Measurements from ENCODE around the gene ALPK3.

ALPK3 gene

DNA sequence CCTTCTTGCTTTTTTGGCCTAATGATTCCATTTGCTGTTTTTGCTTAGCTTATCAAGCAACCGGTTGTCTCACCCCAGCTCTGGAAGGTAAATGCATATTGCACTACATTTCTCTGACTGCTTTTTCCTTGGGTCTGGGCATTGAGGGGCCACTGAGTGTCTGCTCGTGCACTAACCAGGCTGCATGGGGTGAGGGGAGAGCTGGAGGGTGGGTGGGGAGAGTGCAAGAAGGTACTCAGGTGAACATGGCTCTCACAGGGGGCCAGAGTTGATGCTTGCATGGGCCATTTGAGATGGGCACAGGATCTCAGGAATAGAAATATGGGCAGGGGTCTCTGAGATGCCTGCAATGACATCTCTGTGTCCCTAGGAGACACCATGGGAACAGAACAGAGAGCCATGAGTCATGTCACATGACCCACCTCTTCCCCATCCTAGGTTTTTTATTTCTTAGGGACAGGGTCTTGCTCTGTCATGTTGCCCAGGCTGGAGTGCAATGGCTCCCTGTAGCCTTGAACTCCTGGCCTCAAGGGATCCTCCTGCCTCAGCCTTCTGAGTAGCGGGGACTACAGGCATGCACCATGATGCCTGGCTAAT, 6.2 kb downstream of the ALPK3 start:
- H3K9me3 ChIP-seq (ENCODE audit: control insufficient read depth, low read length), result no peaks in the 10 kb centered on the region
- peaks cover 45% of the 10 kb centered on the region for H3K4me1 ChIP-seq (ENCODE audit: control insufficient read depth, insufficient read depth, low read length, poor library complexity, severe bottlenecking)
- peaks cover 76% of the 10 kb centered on the region for H3K36me3 ChIP-seq (ENCODE audit: control insufficient read depth, insufficient read depth, low read length)
- WGBS, 2 experiments (ENCODE audit: insufficient coverage in 2 of 2), result 90 to 100% methylated on average over 2 to 3 of the region's 3 CpGs
- H3K4me3 ChIP-seq (ENCODE audit: extremely low read depth, insufficient read depth, low read length, poor library complexity, severe bottlenecking), result no peak overlapping the region
- no peak overlapping the region for H3K27ac ChIP-seq (ENCODE audit: low read depth, low read length, severe bottlenecking)

DNA sequence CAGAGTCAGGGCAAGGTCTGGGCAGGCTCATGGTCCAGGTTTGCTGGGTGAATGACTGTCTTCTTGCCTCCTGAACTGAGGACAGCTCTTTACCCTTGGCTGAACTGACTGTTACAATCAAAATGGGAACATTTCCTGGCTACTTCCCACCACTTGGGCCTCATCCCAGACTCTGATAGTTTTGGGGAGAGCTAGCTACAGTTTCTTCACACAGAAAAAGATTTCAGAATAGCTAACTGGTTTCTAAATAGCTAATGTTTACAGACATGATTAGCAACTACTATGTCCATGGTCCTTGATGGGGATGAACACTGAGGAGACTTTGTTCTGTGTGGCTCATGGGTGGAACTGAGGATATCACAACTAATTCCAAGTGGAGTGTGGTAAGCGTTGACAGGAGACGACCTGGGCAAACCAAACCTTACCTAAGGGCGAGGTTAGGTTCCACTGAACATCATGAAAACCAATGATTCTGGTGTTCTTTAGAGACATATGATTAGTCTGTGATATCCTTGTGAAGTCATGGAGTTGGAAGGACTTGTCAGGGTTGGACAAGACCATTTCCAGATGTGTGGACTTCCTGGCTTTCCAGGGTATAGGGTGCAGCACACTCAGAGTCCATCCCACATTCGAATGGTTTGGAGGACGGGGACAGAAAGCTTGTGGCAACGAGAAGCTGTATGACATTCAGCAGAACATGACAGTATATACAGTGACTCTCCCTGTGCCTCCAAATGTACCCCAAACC, 7.3 kb downstream of the ALPK3 start:
- H3K36me3 ChIP-seq (ENCODE audit: control insufficient read depth, insufficient read depth, low read length), result peaks cover 87% of the 10 kb centered on the region
- no peak overlapping the region for H3K27ac ChIP-seq (ENCODE audit: low read depth, low read length, severe bottlenecking)
- WGBS, 2 experiments (ENCODE audit: insufficient coverage in 2 of 2), result 94 to 97% methylated on average over 5 to 6 of the region's 6 CpGs
- peaks cover 40% of the 10 kb centered on the region for H3K4me1 ChIP-seq (ENCODE audit: control insufficient read depth, insufficient read depth, low read length, poor library complexity, severe bottlenecking)
- H3K4me3 ChIP-seq (ENCODE audit: extremely low read depth, insufficient read depth, low read length, poor library complexity, severe bottlenecking), result no peak overlapping the region
- H3K9me3 ChIP-seq (ENCODE audit: control insufficient read depth, low read length), result no peaks in the 10 kb centered on the region

DNA sequence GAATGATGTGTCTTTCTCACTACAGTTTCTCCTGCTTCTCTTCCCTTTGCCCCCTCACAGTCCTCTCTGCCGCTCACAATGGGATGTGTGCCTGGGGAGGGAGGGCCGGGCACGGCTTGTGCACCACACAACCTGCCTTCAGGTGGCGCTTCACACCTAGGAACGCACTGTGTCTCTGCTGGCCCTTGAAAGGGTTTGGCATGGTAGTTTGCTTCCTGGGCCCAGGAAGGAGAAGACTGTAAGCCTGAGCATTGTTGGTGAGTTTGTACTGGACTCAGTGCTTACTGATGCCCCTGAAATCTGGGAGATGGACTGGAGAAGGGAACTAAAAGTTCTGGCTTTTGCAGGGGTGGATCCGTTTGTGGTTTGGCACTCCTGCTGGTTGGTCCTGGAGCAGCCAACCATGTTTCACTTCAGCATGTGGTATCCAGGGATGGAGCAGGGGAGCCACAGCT, 9.2 kb downstream of the ALPK3 start:
- 70 to 77% methylated on average over 4 to 6 of the region's 6 CpGs for WGBS, 2 experiments (ENCODE audit: insufficient coverage in 2 of 2)
- H3K27ac ChIP-seq (ENCODE audit: low read depth, low read length, severe bottlenecking), result no peak overlapping the region
- H3K36me3 ChIP-seq (ENCODE audit: control insufficient read depth, insufficient read depth, low read length), result peaks cover 89% of the 10 kb centered on the region
- no peaks in the 10 kb centered on the region for H3K9me3 ChIP-seq (ENCODE audit: control insufficient read depth, low read length)
- H3K4me1 ChIP-seq (ENCODE audit: control insufficient read depth, insufficient read depth, low read length, poor library complexity, severe bottlenecking), result peaks cover 24% of the 10 kb centered on the region
- no peak overlapping the region for H3K4me3 ChIP-seq (ENCODE audit: extremely low read depth, insufficient read depth, low read length, poor library complexity, severe bottlenecking)

- H3K27ac ChIP-seq (ENCODE audit: low read depth, low read length, severe bottlenecking), result no peak overlapping the region
- peaks cover 89% of the 10 kb centered on the region for H3K36me3 ChIP-seq (ENCODE audit: control insufficient read depth, insufficient read depth, low read length)
- H3K4me3 ChIP-seq (ENCODE audit: extremely low read depth, insufficient read depth, low read length, poor library complexity, severe bottlenecking), result no peak overlapping the region
- H3K9me3 ChIP-seq (ENCODE audit: control insufficient read depth, low read length), result no peaks in the 10 kb centered on the region
- 97% methylated on average over 9 of the region's 9 CpGs for WGBS, 2 experiments (ENCODE audit: insufficient coverage in 2 of 2)
- H3K4me1 ChIP-seq (ENCODE audit: control insufficient read depth, insufficient read depth, low read length, poor library complexity, severe bottlenecking), result peaks cover 20% of the 10 kb centered on the region
Observed at GRCh38 chr15:84827246-84827645, 10.1 kb downstream of the ALPK3 start.

DNA sequence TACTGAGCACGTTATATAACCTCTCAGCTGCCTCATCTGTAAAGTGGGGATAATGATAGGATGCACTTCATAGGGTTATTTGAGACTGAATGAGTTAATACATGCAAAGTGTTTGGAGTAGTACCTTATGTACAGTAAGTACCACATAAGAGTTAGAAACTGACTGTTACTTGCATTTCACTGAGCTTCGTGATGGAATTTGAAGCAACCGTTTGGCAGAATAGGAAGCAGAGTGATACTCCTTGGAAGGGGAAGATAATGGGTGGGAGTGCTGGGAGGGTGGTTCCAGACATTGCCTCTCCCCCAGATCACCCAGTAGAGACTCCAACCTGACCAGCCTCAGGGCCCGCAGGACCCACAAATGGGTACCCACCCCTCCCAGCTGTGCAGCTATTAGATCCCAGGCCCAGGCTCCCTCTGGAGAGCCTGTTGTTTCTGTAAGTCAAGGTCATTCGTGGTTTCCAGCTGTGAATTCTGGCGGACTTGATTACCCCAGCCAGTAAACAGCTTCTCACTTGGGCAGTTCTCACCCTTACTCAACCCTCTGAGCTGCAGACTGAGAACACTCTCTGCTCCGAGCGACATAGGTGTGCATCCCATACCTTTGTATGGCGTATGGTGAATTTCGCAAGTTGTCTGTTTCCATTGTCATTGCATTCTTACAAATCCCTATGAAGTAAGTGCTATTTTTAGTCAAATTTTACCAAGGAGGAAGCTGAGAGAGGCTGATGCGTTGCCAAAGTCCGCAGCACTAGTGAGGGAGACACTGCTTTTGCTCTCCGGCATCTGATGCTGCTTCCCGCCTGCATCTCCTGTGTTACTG, 11.1 kb downstream of the ALPK3 start:
- Histone ChIP-seq H3K36me3 (ENCODE audit: control insufficient read depth, insufficient read depth, low read length) (peaks cover 89% of the 10 kb centered on the region), H3K4me3 (ENCODE audit: extremely low read depth, insufficient read depth, low read length, poor library complexity, severe bottlenecking) (no peak overlapping the region), H3K27ac (ENCODE audit: low read depth, low read length, severe bottlenecking) (no peak overlapping the region), H3K9me3 (ENCODE audit: control insufficient read depth, low read length) (no peaks in the 10 kb centered on the region), H3K4me1 (ENCODE audit: control insufficient read depth, insufficient read depth, low read length, poor library complexity, severe bottlenecking) (peaks cover 20% of the 10 kb centered on the region)
- 84% methylated on average over 6 to 7 of the region's 14 CpGs for WGBS, 2 experiments (ENCODE audit: insufficient coverage in 2 of 2)

GRCh38 chr15:84829428-84829827, 12.3 kb downstream of the ALPK3 start:
- peaks cover 89% of the 10 kb centered on the region for H3K36me3 ChIP-seq (ENCODE audit: control insufficient read depth, insufficient read depth, low read length)
- 92 to 94% methylated on average over 6 to 8 of the region's 8 CpGs for WGBS, 2 experiments (ENCODE audit: insufficient coverage in 2 of 2)
- peaks cover 17% of the 10 kb centered on the region for H3K4me1 ChIP-seq (ENCODE audit: control insufficient read depth, insufficient read depth, low read length, poor library complexity, severe bottlenecking)

GRCh38 chr15:84830036-84830435, 12.9 kb downstream of the ALPK3 start:
- WGBS, 2 experiments (ENCODE audit: insufficient coverage in 2 of 2), result 64 to 83% methylated on average over 2 of the region's 2 CpGs
- Histone ChIP-seq H3K4me3 (ENCODE audit: extremely low read depth, insufficient read depth, low read length, poor library complexity, severe bottlenecking) (no peak overlapping the region), H3K36me3 (ENCODE audit: control insufficient read depth, insufficient read depth, low read length) (peaks cover 88% of the 10 kb centered on the region), H3K9me3 (ENCODE audit: control insufficient read depth, low read length) (no peaks in the 10 kb centered on the region), H3K27ac (ENCODE audit: low read depth, low read length, severe bottlenecking) (no peak overlapping the region), H3K4me1 (ENCODE audit: control insufficient read depth, insufficient read depth, low read length, poor library complexity, severe bottlenecking) (peaks cover 17% of the 10 kb centered on the region)

More at GRCh38 chr15:84829428-84829827, 12.3 kb downstream of the ALPK3 start:
- Histone ChIP-seq H3K27ac (ENCODE audit: low read depth, low read length, severe bottlenecking) (no peak overlapping the region), H3K9me3 (ENCODE audit: control insufficient read depth, low read length) (no peaks in the 10 kb centered on the region), H3K4me3 (ENCODE audit: extremely low read depth, insufficient read depth, low read length, poor library complexity, severe bottlenecking) (no peak overlapping the region)

GRCh38 chr15:84831028-84831427, 13.9 kb downstream of the ALPK3 start:
- no peaks in the 10 kb centered on the region for H3K9me3 ChIP-seq (ENCODE audit: control insufficient read depth, low read length)
- no peak overlapping the region for H3K4me3 ChIP-seq (ENCODE audit: extremely low read depth, insufficient read depth, low read length, poor library complexity, severe bottlenecking)
- H3K36me3 ChIP-seq (ENCODE audit: control insufficient read depth, insufficient read depth, low read length), result peaks cover 89% of the 10 kb centered on the region
- 94 to 96% methylated on average over 3 to 4 of the region's 5 CpGs for WGBS, 2 experiments (ENCODE audit: insufficient coverage in 2 of 2)
- no peak overlapping the region for H3K27ac ChIP-seq (ENCODE audit: low read depth, low read length, severe bottlenecking)
- H3K4me1 ChIP-seq (ENCODE audit: control insufficient read depth, insufficient read depth, low read length, poor library complexity, severe bottlenecking), result peaks cover 17% of the 10 kb centered on the region

- H3K9me3 ChIP-seq (ENCODE audit: control insufficient read depth, low read length), result no peaks in the 10 kb centered on the region
- peaks cover 17% of the 10 kb centered on the region for H3K4me1 ChIP-seq (ENCODE audit: control insufficient read depth, insufficient read depth, low read length, poor library complexity, severe bottlenecking)
- WGBS, 2 experiments (ENCODE audit: insufficient coverage in 2 of 2), result no CpG with 5 or more reads among the region's 2 CpGs
- H3K4me3 ChIP-seq (ENCODE audit: extremely low read depth, insufficient read depth, low read length, poor library complexity, severe bottlenecking), result no peak overlapping the region
- H3K36me3 ChIP-seq (ENCODE audit: control insufficient read depth, insufficient read depth, low read length), result peaks cover 93% of the 10 kb centered on the region
- H3K27ac ChIP-seq (ENCODE audit: low read depth, low read length, severe bottlenecking), result no peak overlapping the region
Observed at GRCh38 chr15:84831613-84832012, 14.5 kb downstream of the ALPK3 start.

GRCh38 chr15:84832448-84833040, 15.4 kb downstream of the ALPK3 start:
- WGBS, 2 experiments (ENCODE audit: insufficient coverage in 2 of 2), result 100% methylated on average over 1 to 2 of the region's 2 CpGs

More at GRCh38 chr15:84832448-84833040, 15.4 kb downstream of the ALPK3 start:
- peaks cover 93% of the 10 kb centered on the region for H3K36me3 ChIP-seq (ENCODE audit: control insufficient read depth, insufficient read depth, low read length)
- peaks cover 17% of the 10 kb centered on the region for H3K4me1 ChIP-seq (ENCODE audit: control insufficient read depth, insufficient read depth, low read length, poor library complexity, severe bottlenecking)
- no peaks in the 10 kb centered on the region for H3K9me3 ChIP-seq (ENCODE audit: control insufficient read depth, low read length)
- H3K27ac ChIP-seq (ENCODE audit: low read depth, low read length, severe bottlenecking), result no peak overlapping the region
- H3K4me3 ChIP-seq (ENCODE audit: extremely low read depth, insufficient read depth, low read length, poor library complexity, severe bottlenecking), result no peak overlapping the region

Data from mesodermal cell (in vitro differentiated cells).